Left ventricle myocardium inferior (tissue), 1 donor: Measurements from ENCODE around the gene STKLD1. TPM values are rescaled to one million over a fixed set of nuclear protein-coding genes. Genes with fewer than 3 reads are reported as not detected.

Source experiments
- DNase-seq: peaks from one replicate; pipeline ENCODE4 v3.0.0-alpha.2; 2020
- H3K27ac ChIP-seq: fragments of 200-600 bp; replicated peaks from 2 replicates; pipeline ENCODE4 v1.8.0; 2021
- H3K27me3 ChIP-seq: fragments of 200-600 bp; 2 replicates; pipeline ENCODE4 v1.8.0; 2021; ENCODE audit warnings: low read depth
- H3K36me3 ChIP-seq: fragments of 200-600 bp; 2 replicates; pipeline ENCODE4 v1.8.0; 2021
- H3K4me1 ChIP-seq: fragments of 200-600 bp; 2 replicates; pipeline ENCODE4 v1.8.0; 2021
- H3K4me3 ChIP-seq: fragments of 200-600 bp; 2 replicates; pipeline ENCODE4 v1.8.0; 2021; ENCODE audit warnings: mild to moderate bottlenecking, moderate library complexity
- H3K9me3 ChIP-seq: fragments of 200-600 bp; replicated peaks from 2 replicates; pipeline ENCODE4 v1.8.0; 2021
- CTCF ChIP-seq: fragments of 200-600 bp; IDR thresholded peaks from 2 replicates; pipeline ENCODE4 v1.8.0; 2021; ENCODE audit warnings: antibody characterized with exemption, mild to moderate bottlenecking, borderline replicate concordance
- intact Hi-C: fragments of 100-400 bp; cut with micrococcal nuclease; formaldehyde crosslinking; loops from one replicate; pipeline ENCODE4 v1.11.0; 2022
- total RNA-seq: library from RNA; stranded (reverse); fragmentation: NEBNext Ultra II Directional; extraction: Animal tissue kit (Norgen Biotek cat#: 25700); gene quantifications from one replicate; pipeline ENCODE4 v1.2.1, GENCODE V29; 2021
- donor health status: DM: no; HTN: yes; CAD: no; lungs with severe emphysema.

Gene STKLD1
- total RNA-seq, 1 donor from 2014 or later = not detected

- H3K27ac ChIP-seq = no peak overlapping the region
- TF ChIP-seq CTCF = no peak
- peaks cover 6% of the 10 kb centered on the region for H3K27me3 ChIP-seq
- no peaks in the 10 kb centered on the region for H3K9me3 ChIP-seq
- H3K4me1 ChIP-seq = no peaks in the 10 kb centered on the region
- intact Hi-C loops = no loop called here
- DNase-seq = no peak
- H3K4me3 ChIP-seq = no peak overlapping the region
- H3K36me3 ChIP-seq = no peaks in the 10 kb centered on the region
Measured at GRCh38 chr9:133384736-133385321, 8.7 kb downstream of the STKLD1 start.

- H3K36me3 ChIP-seq = no peaks in the 10 kb centered on the region
- H3K27ac ChIP-seq = no peak overlapping the region
- H3K4me1 ChIP-seq = no peaks in the 10 kb centered on the region
- TF ChIP-seq CTCF = no peak
- intact Hi-C loops = no loop called here
- no peak overlapping the region for H3K4me3 ChIP-seq
- H3K27me3 ChIP-seq = peaks cover 9% of the 10 kb centered on the region
- H3K9me3 ChIP-seq = no peaks in the 10 kb centered on the region
- DNase-seq = no peak
Measured at GRCh38 chr9:133385452-133385851, 9.3 kb downstream of the STKLD1 start.

GRCh38 chr9:133386338-133386737 lies 10.2 kb downstream of the STKLD1 start:
- TF ChIP-seq CTCF = no peak
- DNase-seq = no peak
- Histone ChIP-seq H3K27me3 (peaks cover 16% of the 10 kb centered on the region), H3K27ac (no peak overlapping the region), H3K4me3 (no peak overlapping the region), H3K36me3 (no peaks in the 10 kb centered on the region), H3K9me3 (no peaks in the 10 kb centered on the region), H3K4me1 (no peaks in the 10 kb centered on the region)
- intact Hi-C loops = no loop called here

- TF ChIP-seq CTCF = no peak
- Histone ChIP-seq H3K27ac (no peak overlapping the region), H3K27me3 (peaks cover 21% of the 10 kb centered on the region), H3K4me1 (no peaks in the 10 kb centered on the region), H3K4me3 (no peak overlapping the region), H3K9me3 (no peaks in the 10 kb centered on the region), H3K36me3 (no peaks in the 10 kb centered on the region)
- no peak for DNase-seq
- intact Hi-C loops = no loop called here
Measured at GRCh38 chr9:133387680-133388079, 11.5 kb downstream of the STKLD1 start.

GRCh38 chr9:133389025-133389557 lies 12.9 kb downstream of the STKLD1 start:
- Histone ChIP-seq H3K27ac (no peak overlapping the region), H3K4me1 (no peaks in the 10 kb centered on the region), H3K9me3 (no peaks in the 10 kb centered on the region), H3K27me3 (peaks cover 34% of the 10 kb centered on the region), H3K4me3 (no peak overlapping the region), H3K36me3 (no peaks in the 10 kb centered on the region)
- no peak for DNase-seq
- TF ChIP-seq CTCF = no peak
- intact Hi-C loops = no loop called here
